ENCODE data around the gene IL4R. TPM values are rescaled to one million over a fixed set of nuclear protein-coding genes. Genes with fewer than 3 reads are reported as not detected.

The IL4R gene
- total and polyA plus RNA-seq, 2 donors (not counting 1 experiment from before 2014, with no cell fraction given): 17.1 to 23.6 TPM

DNA sequence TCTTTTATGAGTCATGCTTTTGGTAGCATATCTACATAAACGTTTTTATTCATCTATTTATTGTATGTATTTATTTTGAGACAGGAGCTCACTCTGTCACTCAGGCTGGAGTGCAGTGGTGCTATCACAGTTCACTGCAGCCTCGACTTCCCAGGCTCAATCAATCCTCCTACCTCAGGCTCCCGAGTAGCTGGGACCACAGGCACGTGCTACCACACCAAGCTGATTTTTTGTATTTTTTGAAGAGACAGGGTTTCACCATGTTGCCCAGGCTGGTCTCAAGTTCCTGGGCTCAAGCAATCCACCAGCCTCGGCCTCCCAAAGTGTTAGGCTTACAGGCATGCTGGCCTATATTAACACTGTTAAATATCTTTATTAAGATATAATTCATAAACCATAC lies 20.4 kb upstream of the IL4R start:
- TF ChIP-seq, protein P1, sequence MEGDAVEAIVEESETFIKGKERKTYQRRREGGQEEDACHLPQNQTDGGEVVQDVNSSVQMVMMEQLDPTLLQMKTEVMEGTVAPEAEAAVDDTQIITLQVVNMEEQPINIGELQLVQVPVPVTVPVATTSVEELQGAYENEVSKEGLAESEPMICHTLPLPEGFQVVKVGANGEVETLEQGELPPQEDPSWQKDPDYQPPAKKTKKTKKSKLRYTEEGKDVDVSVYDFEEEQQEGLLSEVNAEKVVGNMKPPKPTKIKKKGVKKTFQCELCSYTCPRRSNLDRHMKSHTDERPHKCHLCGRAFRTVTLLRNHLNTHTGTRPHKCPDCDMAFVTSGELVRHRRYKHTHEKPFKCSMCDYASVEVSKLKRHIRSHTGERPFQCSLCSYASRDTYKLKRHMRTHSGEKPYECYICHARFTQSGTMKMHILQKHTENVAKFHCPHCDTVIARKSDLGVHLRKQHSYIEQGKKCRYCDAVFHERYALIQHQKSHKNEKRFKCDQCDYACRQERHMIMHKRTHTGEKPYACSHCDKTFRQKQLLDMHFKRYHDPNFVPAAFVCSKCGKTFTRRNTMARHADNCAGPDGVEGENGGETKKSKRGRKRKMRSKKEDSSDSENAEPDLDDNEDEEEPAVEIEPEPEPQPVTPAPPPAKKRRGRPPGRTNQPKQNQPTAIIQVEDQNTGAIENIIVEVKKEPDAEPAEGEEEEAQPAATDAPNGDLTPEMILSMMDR (conservative IDR thresholded peaks at IDR 0.05 in 1 of 2, IDR thresholded peaks at IDR 0.05 in 1 of 2; ENCODE audit: low read depth in 1 of 2, low read length in 2 of 2): no peak
- TF ChIP-seq EZH2 (IDR thresholded peaks at IDR 0.05; ENCODE audit: low read length, missing control alignments): no peak
- Histone ChIP-seq H3K79me2 (ENCODE audit: control insufficient read depth, insufficient read depth, low read length) (no peaks in the 10 kb centered on the region), H3K9me3 (ENCODE audit: control insufficient read depth, insufficient read depth, low read depth, low read length) (no peaks in the 10 kb centered on the region), H3K27ac (ENCODE audit: insufficient read depth, low read length) (no peak overlapping the region), H3K4me3 (replicated peaks in 1 of 4; ENCODE audit: control extremely low read depth in 1 of 4, insufficient read depth in 1 of 4, low read depth in 3 of 4, low read length in 4 of 4) (no peak overlapping the region), H3K27me3 (ENCODE audit: control insufficient read depth, insufficient read depth, low read length) (no peaks in the 10 kb centered on the region), H2AFZ (ENCODE audit: low read length) (no peak overlapping the region), H3K4me2 (ENCODE audit: extremely low read depth, insufficient read depth, low read length) (no peak overlapping the region), H4K20me1 (ENCODE audit: control insufficient read depth, extremely low read depth, insufficient read depth, low read length) (no peaks in the 10 kb centered on the region), H3K9ac (ENCODE audit: insufficient read depth, low read length) (no peak overlapping the region), H3K36me3 (ENCODE audit: control insufficient read depth, insufficient read depth, low read length) (no peaks in the 10 kb centered on the region), H3K4me1 (ENCODE audit: control insufficient read depth, extremely low read depth, insufficient read depth, low read length) (no peaks in the 10 kb centered on the region)
- DNase-seq (ENCODE audit: low read depth in 2 of 2): no peak

DNA sequence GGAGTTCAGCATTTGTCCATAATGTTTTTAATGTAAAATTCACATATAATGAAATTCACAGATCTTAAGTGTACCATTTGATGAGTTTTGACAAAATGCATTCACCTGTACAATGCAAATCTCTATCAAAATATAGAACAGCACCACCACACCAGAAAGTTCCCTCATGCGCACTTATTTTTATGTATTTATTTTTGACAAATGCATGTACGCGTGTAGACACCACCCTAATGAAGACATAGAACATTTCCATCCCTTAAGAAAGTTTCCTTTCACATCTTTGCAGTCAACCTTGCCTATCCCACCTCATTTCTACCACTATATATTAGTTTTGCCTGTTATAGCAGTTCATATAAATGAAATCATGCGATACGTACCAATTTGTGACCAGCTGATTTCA lies 15.6 kb upstream of the IL4R start:
- TF ChIP-seq, protein P1 (conservative IDR thresholded peaks at IDR 0.05 in 1 of 2, IDR thresholded peaks at IDR 0.05 in 1 of 2; ENCODE audit: low read depth in 1 of 2, low read length in 2 of 2): no peak
- TF ChIP-seq EZH2 (IDR thresholded peaks at IDR 0.05; ENCODE audit: low read length, missing control alignments): no peak

DNA sequence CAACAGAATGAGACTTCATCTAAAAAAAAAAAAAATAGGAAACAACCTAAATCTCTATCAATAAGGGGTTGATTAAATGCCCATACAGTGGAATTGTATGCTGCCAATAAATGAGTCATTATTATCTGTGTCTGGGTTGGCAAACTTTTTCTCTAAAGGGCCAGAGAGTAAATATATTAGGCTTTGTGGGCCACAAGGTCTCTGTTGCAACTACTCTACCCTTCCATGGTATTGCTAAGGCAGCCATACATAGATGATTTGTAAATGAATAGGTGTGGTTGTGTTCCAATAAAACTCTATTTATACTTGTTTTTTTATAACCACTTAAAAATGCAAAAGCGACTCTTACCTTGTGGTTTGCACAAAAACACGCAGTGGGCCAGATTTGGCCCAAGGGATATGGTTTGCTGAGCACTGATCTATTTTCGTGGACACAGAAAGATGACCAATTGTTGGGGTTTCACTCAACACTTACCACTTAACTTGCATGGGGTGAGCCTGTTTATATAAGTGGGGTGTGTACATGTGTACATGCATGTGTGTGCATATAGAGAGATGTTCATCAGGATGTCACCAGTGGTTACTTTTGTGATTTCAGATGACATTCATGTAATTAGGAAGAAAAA lies 12.4 kb upstream of the IL4R start:
- Histone ChIP-seq H3K9me3 (ENCODE audit: control insufficient read depth, insufficient read depth, low read depth, low read length) (no peaks in the 10 kb centered on the region), H3K4me2 (ENCODE audit: extremely low read depth, insufficient read depth, low read length) (no peak overlapping the region), H4K20me1 (ENCODE audit: control insufficient read depth, extremely low read depth, insufficient read depth, low read length) (no peaks in the 10 kb centered on the region), H3K9ac (ENCODE audit: insufficient read depth, low read length) (no peak overlapping the region), H3K4me3 (replicated peaks in 1 of 4; ENCODE audit: control extremely low read depth in 1 of 4, insufficient read depth in 1 of 4, low read depth in 3 of 4, low read length in 4 of 4) (no peak overlapping the region), H3K79me2 (ENCODE audit: control insufficient read depth, insufficient read depth, low read length) (no peaks in the 10 kb centered on the region), H3K4me1 (ENCODE audit: control insufficient read depth, extremely low read depth, insufficient read depth, low read length) (no peaks in the 10 kb centered on the region), H3K36me3 (ENCODE audit: control insufficient read depth, insufficient read depth, low read length) (no peaks in the 10 kb centered on the region), H2AFZ (ENCODE audit: low read length) (no peak overlapping the region), H3K27ac (ENCODE audit: insufficient read depth, low read length) (no peak overlapping the region), H3K27me3 (ENCODE audit: control insufficient read depth, insufficient read depth, low read length) (no peaks in the 10 kb centered on the region)
- no peak for TF ChIP-seq EZH2 (IDR thresholded peaks at IDR 0.05; ENCODE audit: low read length, missing control alignments)
- TF ChIP-seq, protein P1 (conservative IDR thresholded peaks at IDR 0.05 in 1 of 2, IDR thresholded peaks at IDR 0.05 in 1 of 2; ENCODE audit: low read depth in 1 of 2, low read length in 2 of 2): no peak
- no peak for DNase-seq (ENCODE audit: low read depth in 2 of 2)

More for the DNA sequence above, 15.6 kb upstream of the IL4R start:
- Histone ChIP-seq H2AFZ (ENCODE audit: low read length) (no peak overlapping the region), H3K79me2 (ENCODE audit: control insufficient read depth, insufficient read depth, low read length) (no peaks in the 10 kb centered on the region), H3K4me1 (ENCODE audit: control insufficient read depth, extremely low read depth, insufficient read depth, low read length) (no peaks in the 10 kb centered on the region), H3K4me2 (ENCODE audit: extremely low read depth, insufficient read depth, low read length) (no peak overlapping the region), H3K27ac (ENCODE audit: insufficient read depth, low read length) (no peak overlapping the region), H3K9me3 (ENCODE audit: control insufficient read depth, insufficient read depth, low read depth, low read length) (no peaks in the 10 kb centered on the region), H3K9ac (ENCODE audit: insufficient read depth, low read length) (no peak overlapping the region), H3K36me3 (ENCODE audit: control insufficient read depth, insufficient read depth, low read length) (no peaks in the 10 kb centered on the region), H3K27me3 (ENCODE audit: control insufficient read depth, insufficient read depth, low read length) (no peaks in the 10 kb centered on the region), H4K20me1 (ENCODE audit: control insufficient read depth, extremely low read depth, insufficient read depth, low read length) (no peaks in the 10 kb centered on the region), H3K4me3 (replicated peaks in 1 of 4; ENCODE audit: control extremely low read depth in 1 of 4, insufficient read depth in 1 of 4, low read depth in 3 of 4, low read length in 4 of 4) (no peak overlapping the region)
- DNase-seq (ENCODE audit: low read depth in 2 of 2): no peak

All from fibroblast of lung (primary cell).